ENCODE results near the gene SNN. TPM values are rescaled to one million over a fixed set of nuclear protein-coding genes. Genes with fewer than 3 reads are reported as not detected.

Gene SNN
- total RNA-seq, 1 experiment from 2014 or later = 15.6 TPM

GRCh38 chr16:11672206-11673090 lies 4.2 kb downstream of the SNN start:
- H3K27ac ChIP-seq (ENCODE audit: low read length) = no peak overlapping the region
- in situ Hi-C loops (cut with HindIII; ENCODE audit: low pct_unique_long_range_greater_than_20kb, low sequenced_read_pairs) = no loop called here
- ATAC-seq (no peak), DNase-seq (ENCODE audit: low read depth, low spot score) (no peak)
- no peaks in the 10 kb centered on the region for H3K9me3 ChIP-seq (ENCODE audit: control insufficient read depth, insufficient read depth, low read depth, low read length)
- H3K27me3 ChIP-seq (ENCODE audit: control insufficient read depth, insufficient read depth, low read length) = no peaks in the 10 kb centered on the region
- ChIA-PET CTCF (no interaction called here), POLR2A (no interaction called here)
- TF ChIP-seq POLR2AphosphoS5 (IDR thresholded peaks at IDR 0.05; ENCODE audit: low read depth, low read length) (no peak), TCF7L2 (IDR thresholded peaks at IDR 0.05; ENCODE audit: low read depth, low read length) (no peak), CTCF (IDR thresholded peaks at IDR 0.05) (no peak), SIN3A (IDR thresholded peaks at IDR 0.05; ENCODE audit: borderline replicate concordance, insufficient read depth, low read depth, low read length) (no peak), REST (IDR thresholded peaks at IDR 0.05; ENCODE audit: insufficient read depth in 1 of 2, low read depth in 2 of 2, low read length in 1 of 2) (no peak)
- no peak overlapping the region for H3K4me3 ChIP-seq (ENCODE audit: low read depth in 2 of 2, low read length in 2 of 2)
- intact Hi-C loops (cut with micrococcal nuclease; ENCODE audit: unreplicated experiment) = no loop called here
- peaks cover 19% of the 10 kb centered on the region for H3K4me1 ChIP-seq (ENCODE audit: control insufficient read depth, insufficient read depth, low read length)
- H3K36me3 ChIP-seq (ENCODE audit: control insufficient read depth, insufficient read depth, low read length) = no peaks in the 10 kb centered on the region; the same call in none of the 2 replicates
- BruUV-seq (replicated peaks) = no TSS peak

GRCh38 chr16:11673091-11674000 lies 5.1 kb downstream of the SNN start:
- no peak for DNase-seq (ENCODE audit: low read depth, low spot score)
- TF ChIP-seq CTCF (IDR thresholded peaks at IDR 0.05) (no peak), SIN3A (IDR thresholded peaks at IDR 0.05; ENCODE audit: borderline replicate concordance, insufficient read depth, low read depth, low read length) (no peak), POLR2AphosphoS5 (IDR thresholded peaks at IDR 0.05; ENCODE audit: low read depth, low read length) (no peak), REST (IDR thresholded peaks at IDR 0.05; ENCODE audit: insufficient read depth in 1 of 2, low read depth in 2 of 2, low read length in 1 of 2) (no peak), TCF7L2 (IDR thresholded peaks at IDR 0.05; ENCODE audit: low read depth, low read length) (no peak)
- H3K4me1 ChIP-seq (ENCODE audit: control insufficient read depth, insufficient read depth, low read length) = peaks cover 19% of the 10 kb centered on the region
- BruUV-seq (replicated peaks) = no TSS peak
- H3K27me3 ChIP-seq (ENCODE audit: control insufficient read depth, insufficient read depth, low read length) = no peaks in the 10 kb centered on the region
- POLR2A ChIA-PET = no interaction called here
- H3K36me3 ChIP-seq (ENCODE audit: control insufficient read depth, insufficient read depth, low read length) = no peaks in the 10 kb centered on the region; the same call in none of the 2 replicates
- intact Hi-C loops (cut with micrococcal nuclease; ENCODE audit: unreplicated experiment) = no loop called here
- no peaks in the 10 kb centered on the region for H3K9me3 ChIP-seq (ENCODE audit: control insufficient read depth, insufficient read depth, low read depth, low read length)
- H3K27ac ChIP-seq (ENCODE audit: low read length) = no peak overlapping the region
- in situ Hi-C loops (cut with HindIII; ENCODE audit: low pct_unique_long_range_greater_than_20kb, low sequenced_read_pairs) = no loop called here
- CTCF ChIA-PET = no interaction called here
- H3K4me3 ChIP-seq (ENCODE audit: low read depth in 2 of 2, low read length in 2 of 2) = no peak overlapping the region
- no peak for ATAC-seq
